B cell (primary cell): Measurements from ENCODE around the gene PTN.

Source experiments
- EZH2 ChIP-seq: IDR thresholded peaks from 2 replicates; pipeline ENCODE4 v1.6.1; 2012; ENCODE audit warnings: borderline replicate concordance, low read depth, mild to moderate bottlenecking, moderate library complexity, low read length; ENCODE audit not compliant: insufficient read depth, poor library complexity, severe bottlenecking
- TF ChIP-seq, protein P1 (sequence below): fragments of 200-600 bp; IDR thresholded peaks from one replicate; pipeline ENCODE4 v1.8.0; 2022; ENCODE audit warnings: antibody characterized with exemption, mild to moderate bottlenecking

- TF ChIP-seq, protein P1, sequence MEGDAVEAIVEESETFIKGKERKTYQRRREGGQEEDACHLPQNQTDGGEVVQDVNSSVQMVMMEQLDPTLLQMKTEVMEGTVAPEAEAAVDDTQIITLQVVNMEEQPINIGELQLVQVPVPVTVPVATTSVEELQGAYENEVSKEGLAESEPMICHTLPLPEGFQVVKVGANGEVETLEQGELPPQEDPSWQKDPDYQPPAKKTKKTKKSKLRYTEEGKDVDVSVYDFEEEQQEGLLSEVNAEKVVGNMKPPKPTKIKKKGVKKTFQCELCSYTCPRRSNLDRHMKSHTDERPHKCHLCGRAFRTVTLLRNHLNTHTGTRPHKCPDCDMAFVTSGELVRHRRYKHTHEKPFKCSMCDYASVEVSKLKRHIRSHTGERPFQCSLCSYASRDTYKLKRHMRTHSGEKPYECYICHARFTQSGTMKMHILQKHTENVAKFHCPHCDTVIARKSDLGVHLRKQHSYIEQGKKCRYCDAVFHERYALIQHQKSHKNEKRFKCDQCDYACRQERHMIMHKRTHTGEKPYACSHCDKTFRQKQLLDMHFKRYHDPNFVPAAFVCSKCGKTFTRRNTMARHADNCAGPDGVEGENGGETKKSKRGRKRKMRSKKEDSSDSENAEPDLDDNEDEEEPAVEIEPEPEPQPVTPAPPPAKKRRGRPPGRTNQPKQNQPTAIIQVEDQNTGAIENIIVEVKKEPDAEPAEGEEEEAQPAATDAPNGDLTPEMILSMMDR: no peak
- TF ChIP-seq EZH2: no peak
These were observed 26.7 kb downstream of the PTN start for GRCh38 chr7:137316648-137317353.
